Astrocyte (in vitro differentiated cells and primary cell): ENCODE measurements around the gene PRRT4.

Experiments
- EZH2 ChIP-seq: IDR thresholded peaks from 2 replicates; pipeline ENCODE4 v1.6.1; 2012; ENCODE audit warnings: mild to moderate bottlenecking, low read length, inconsistent platforms; ENCODE audit not compliant: insufficient read depth
- TF ChIP-seq, protein P1 (sequence below): IDR thresholded peaks from 2 replicates; pipeline ENCODE4 v1.5.1; 2011; ENCODE audit warnings: low read depth, mild to moderate bottlenecking, inconsistent platforms, low read length, moderate library complexity; ENCODE audit not compliant: insufficient read depth

DNA sequence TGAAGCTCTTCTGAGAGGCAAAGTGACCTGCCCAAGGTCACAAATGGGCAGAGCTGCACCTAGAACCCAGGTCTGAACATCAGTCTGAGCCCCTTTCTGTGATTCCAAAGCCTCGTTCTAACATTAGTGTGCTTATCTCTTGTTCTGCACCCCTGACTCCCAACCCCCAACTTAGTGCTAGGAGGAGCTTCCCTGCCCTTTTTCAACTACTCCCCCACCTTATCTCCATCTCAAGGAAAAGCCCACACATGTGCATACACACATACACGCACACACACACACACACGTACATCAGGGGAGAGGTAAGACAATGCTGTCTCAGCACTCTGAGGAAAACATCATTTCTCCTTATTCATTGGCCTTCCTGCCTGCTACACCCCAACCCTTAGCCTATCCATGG is 8.3 kb downstream of the PRRT4 start:
- TF ChIP-seq, protein P1, sequence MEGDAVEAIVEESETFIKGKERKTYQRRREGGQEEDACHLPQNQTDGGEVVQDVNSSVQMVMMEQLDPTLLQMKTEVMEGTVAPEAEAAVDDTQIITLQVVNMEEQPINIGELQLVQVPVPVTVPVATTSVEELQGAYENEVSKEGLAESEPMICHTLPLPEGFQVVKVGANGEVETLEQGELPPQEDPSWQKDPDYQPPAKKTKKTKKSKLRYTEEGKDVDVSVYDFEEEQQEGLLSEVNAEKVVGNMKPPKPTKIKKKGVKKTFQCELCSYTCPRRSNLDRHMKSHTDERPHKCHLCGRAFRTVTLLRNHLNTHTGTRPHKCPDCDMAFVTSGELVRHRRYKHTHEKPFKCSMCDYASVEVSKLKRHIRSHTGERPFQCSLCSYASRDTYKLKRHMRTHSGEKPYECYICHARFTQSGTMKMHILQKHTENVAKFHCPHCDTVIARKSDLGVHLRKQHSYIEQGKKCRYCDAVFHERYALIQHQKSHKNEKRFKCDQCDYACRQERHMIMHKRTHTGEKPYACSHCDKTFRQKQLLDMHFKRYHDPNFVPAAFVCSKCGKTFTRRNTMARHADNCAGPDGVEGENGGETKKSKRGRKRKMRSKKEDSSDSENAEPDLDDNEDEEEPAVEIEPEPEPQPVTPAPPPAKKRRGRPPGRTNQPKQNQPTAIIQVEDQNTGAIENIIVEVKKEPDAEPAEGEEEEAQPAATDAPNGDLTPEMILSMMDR = no peak
- TF ChIP-seq EZH2 = no peak
